NCI-H128 (cell line): ENCODE data around the gene CDC6.

Experiments
- DNase-seq: peaks from one replicate; lab custom pipeline; 2025; ENCODE audit not compliant: unreplicated experiment; lab: John Stamatoyannopoulos, UW

Gene CDC6

DNA sequence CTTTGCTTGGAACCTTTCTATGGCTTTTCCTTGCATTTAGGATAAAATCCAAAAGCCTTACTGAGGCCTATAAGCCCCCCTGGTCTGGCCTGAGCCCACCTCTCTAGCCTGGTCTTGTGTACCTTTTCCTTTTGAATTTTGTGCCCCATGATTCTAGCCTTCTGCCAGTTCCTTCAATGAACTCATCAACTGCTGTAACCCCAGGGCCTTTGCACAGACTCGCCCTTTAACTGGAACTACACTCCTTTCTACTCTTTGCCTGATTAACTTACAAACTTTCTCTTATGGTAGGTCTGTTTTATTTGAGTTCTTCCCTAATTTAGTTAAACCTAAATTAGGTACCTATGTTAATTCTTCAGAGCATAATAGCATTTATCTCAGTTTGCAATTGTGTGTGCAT lies 52.6 kb downstream of the CDC6 start:
- no peak for DNase-seq

DNA sequence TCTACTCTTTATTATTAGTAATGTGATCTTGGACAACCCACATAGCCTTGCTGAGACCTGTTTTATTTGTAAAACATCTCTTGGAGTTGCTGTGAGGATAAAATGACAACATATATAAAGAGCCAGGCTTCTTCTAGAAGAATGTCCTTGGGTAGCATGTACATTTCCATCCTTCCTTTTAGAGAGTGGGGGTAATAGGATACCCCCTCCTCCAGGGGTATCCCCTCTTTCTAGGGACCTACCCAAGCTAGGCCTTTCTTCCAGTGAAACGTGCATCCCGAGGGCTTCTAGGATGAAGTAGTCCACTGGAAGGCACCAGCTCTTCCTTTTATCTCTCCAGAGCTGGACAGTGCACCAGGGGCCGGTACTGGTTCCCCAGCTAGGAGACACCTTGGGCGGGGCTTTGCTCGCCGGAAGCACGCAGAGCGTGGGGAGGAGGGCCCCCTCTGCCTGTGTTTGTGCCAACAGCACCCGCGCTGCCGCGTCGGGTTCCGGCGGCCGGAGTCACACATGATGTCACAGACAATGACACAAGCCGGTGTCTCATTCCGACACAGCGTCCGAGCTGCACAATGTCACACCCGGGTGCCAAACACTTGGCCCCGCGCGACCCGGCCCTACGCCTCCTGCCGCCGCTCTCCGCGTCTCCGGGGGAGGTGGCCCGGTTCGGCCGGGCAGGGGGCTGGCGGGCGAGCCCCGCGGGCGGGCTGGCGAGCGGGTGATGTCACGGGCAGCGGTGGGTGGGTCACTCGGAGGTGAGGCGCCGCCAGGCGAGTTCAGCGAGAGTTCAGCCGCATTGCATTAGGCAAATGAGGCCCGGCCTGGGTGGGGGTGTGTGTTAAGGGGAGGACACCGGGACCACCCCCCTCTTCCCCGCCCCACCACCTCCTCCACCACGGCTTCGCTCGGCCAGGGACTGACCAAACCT lies 53.5 kb downstream of the CDC6 start:
- no peak for DNase-seq

DNA sequence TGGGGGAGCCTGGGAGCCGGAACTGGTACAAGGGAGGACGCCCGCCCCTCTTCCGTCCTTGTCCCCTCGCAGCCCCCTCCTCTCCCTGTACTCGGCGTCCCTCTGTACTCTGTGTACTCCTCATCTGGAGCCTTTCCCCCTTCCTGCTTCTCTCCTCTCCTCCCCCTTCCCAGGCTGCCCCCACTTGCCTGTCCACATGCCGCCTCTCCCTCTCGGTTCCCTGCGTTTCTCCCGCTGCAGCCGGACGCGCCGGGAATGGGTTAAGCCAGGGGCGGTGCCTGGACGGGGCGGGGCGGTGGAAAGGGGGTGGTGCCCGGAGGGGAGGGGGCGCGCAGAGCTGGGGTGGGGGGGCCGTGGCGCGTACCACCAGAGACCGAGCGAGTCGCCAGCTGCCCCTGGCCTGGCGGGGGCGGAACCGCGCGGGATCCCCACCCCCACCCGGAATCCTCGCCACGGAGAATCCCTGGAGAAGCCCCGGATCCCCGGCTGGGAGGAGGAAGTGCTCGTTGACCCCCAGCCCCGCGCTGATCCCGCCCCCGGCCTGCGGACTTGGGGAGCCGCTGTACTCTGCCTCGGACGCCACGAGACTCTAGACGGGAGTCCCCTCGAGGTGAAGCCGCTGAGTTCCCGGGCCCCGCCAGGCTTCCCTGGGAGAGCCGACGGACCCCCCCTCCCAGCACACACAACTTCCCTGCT lies 54.3 kb downstream of the CDC6 start:
- no peak for DNase-seq

DNA sequence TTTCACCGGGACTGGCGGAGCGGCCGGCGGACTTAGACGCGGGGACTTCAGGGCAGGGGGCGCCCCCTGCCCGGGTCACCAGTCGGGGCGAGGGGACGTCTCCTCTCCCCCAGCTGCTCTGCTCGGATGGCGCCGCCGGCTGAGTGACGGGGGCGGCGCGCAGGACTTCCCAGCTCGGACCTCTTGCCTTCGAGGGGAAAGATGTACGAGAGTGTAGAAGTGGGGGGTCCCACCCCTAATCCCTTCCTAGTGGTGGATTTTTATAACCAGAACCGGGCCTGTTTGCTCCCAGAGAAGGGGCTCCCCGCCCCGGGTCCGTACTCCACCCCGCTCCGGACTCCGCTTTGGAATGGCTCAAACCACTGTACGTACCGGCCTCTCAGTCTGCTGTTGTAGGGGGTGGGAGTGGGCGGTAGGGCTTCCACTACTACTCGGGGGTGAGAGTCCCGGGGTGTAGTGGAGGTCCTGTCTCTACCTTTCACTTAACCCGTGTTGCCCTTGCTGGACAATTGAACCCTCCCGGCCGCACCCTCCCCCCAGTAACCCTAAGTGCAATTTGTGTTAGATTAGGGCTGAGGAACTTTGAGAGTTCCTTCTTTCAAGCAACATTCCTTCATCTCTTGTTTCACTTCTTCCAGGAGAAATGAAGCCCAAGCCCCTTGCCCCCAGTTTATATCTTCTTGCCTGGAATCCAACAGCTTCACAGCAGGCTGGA lies 55.0 kb downstream of the CDC6 start:
- DNase-seq: no peak

DNA sequence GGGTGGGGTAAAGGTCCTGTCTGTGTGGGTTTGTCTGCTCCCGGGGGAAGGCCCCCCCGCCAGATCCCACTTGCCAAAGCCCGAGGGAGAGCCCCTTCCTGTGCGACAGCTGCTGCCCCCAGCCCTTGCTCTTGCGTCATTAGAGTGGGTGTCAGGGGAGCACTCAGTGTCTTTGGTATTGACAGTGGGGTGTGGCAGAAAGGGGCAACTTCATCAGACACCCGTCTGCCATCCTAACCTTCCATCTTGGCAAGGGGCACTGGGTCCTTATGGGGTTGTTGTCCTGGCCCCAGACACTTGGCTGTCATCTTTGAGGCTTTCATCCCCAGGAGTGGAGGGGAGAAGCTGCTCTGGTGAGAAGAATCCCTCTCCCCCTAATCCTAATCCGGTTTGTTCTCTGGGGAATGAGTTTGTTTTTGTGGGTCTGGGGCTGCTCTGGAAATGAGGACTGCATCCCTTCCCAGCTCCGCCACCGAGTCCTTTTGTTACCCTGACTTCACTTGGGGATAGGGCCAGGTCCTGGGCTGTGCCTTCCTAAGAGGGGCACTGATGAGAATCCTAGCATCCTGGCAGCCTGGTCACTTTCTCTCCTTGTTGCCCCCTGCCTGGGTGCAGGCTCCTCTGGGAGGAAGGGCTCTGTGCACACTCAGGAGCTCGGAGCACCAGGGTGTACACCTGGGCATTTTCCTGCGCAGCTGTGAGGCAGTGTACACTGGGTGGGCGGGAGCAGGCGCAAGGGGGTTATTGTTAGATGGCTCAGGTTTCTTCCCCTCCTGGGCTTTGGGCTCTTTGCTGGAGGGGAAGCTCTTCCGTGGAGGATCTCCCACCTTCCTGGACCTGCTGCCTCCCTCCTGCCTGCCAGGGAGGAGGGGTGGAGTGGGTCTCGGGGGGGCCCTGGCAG lies 55.8 kb downstream of the CDC6 start:
- no peak for DNase-seq

DNA sequence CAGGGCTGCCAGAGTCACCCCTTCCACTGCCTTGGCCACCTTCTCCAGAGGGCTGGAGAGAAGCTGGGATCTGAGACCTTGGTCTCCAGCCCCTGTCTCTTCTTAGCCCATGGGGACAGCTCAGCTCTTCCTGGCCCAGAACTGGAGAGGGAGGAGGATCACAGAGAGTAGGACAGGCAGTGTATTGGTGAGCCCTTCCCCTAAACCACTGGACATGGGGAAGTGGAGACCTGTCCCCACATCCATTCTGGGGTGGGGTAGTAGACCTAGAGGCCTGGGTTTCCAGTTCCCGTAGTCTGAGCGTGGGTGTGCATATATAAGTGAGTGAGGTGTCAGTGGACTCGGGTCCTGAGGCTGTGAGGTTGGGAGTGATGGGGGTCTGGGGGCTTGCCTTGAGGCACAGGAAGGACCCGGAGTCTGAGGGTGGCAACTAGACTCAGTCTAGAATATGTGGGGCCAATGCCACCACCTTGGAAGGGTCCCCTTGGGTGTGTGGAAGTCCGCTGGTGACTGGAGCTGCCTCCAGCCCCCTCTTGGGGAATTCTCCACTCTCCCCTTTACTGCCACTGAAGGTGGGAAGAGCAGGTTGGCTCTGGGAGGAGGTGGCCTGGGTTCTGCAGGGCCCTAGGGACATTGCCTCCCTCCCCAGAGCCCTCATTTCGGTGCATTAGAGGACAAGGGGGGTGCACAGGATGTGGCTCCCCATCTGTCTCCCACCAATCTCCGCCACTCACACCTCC lies 56.9 kb downstream of the CDC6 start:
- no peak for DNase-seq

DNA sequence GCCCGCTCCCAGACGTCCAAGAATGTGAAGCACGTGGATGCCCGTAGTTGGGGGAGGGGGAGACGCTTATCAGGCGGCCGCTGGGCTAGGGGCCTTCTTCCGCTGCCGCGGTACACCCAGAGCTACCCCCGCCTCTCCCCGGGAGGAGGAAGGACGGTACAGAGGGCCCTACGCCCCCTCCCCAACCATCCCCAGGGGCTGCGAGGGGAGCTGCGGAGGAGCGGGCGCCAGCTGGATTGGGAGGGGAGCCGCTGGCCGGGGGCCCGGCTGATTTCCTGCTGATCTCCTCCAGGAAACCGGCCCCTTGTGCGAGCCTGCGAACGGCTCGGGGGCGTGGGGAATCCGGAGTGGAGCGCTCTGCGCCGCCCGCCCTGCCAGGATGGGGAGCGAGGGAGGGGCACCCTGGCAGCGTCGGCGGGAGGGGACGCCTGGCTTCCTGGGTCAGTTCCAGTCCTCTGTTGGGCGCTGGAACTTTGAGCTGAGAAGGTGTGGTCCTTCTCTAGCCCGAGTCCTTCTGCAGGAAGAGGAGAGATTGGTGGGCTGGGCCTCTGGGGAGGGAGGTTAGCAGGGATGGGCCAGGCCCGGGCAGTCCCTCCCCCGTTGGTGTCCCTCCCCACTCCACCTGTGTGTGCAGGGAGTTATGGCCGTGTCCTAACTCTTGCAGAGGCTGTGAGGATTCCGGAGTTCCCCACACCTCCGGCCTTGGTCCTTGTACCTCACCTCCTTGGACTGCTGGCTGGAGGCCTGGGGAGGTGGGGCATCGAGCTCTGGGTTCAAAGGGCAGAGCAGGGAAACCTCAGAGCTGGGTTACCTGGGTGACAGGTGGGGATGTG lies 57.7 kb downstream of the CDC6 start:
- DNase-seq: no peak

DNA sequence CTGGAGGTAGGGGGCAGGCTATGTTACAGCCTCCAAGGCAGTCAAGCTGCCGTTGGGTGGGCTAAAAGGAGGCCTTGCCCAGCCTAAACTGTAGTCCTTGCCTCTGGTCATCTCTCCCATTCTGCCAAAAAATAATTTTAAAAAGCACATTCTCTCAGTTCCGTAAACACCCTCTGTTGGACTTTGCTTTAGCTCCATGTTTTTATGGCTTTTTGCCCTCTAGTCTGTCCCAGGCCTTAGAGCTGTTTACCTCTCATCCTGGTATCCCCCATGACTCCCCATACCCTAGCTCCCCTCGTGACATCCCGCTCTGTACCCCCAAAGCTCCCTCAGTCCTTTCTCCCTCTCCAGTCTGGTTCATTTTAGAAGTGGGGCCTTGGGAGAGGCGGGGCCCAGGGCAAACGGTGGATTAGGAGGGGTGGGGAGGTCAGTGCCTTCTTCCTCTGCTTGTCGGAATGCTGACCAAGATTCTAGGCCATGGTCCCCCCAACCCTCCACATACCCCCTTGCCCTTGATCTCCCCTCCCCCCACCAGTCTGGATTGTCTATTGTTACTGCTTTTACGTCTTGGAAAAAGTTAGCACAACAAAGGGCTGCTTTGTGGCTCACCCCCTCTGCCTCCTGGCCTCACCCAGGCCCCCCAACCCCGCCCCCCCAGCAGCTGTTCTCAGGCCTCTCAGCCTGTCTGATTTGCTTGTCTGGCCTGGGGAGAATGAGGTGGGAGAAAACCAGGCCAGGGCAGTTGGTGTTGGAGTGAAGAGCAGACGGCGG lies 58.5 kb downstream of the CDC6 start:
- no peak for DNase-seq

DNA sequence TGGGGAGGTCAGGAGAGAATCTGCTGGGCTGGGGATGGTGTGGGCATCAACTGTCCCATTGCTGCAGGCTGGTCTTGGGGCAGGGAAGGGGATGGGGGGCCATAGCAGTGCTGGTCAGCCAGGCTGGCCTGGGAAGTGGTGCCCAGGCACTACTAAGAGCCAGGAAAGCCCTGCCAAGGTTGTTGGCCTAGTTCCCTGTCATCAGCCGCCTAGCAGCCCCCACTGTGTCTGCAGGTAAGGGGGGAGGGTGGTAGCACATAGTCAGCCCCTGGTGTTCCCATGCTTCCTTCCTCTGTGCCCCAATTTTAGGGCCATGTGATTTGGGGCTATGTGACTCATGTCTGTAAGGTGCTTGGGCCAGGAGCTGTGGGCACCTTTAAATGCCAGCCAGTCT lies 59.1 kb downstream of the CDC6 start:
- no peak for DNase-seq

DNA sequence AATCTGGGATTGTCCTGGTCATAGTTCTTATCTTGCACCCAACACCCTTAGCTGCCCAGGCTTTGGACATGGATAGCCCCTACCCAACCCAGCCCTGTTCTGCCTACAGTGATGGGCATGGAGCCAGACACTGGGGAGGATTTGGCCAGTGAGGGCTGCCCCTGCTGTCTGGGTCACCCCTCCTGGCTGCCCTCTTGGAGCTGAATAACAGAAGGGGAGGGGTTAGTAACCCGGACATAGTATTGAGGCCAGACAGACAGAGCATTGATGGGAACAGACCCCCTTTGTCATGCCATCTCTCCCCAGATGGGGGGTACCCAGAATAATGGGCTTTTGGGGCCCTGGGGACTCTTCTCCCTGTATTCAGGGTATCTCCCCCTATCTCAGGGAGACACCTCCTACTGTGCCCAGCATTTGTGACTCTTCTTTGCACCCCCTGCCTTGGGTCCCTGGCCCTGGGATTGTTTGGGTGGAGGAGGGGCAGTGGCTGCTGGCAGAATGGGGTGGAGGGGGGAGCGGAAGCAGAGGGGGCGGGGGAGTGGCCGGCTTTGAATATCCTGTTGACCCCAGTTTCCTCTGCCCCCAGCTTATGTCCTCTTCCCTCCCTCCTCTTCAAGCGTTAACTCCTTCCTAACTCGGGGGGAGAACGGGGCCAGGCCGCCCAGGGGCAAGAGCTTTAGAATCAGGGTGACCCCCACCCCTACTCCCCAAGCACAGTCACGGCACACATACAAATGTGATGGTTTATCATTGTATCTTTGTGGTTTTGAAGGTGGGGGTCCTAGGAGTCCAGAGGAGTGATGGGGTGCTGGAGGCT lies 59.8 kb downstream of the CDC6 start:
- DNase-seq: no peak

DNA sequence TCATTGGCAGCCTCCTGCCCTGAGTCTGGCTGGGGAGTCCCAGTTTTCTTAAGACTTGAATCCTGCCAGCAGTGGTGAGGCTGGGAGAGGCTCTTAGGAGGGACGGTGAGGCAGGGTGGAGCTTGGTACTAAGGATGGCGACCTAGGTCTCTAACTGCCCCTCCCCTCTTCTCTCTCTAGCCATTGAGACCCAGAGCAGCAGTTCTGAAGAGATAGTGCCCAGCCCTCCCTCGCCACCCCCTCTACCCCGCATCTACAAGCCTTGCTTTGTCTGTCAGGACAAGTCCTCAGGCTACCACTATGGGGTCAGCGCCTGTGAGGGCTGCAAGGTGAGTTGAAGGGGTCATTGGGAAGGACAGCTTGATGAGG lies 60.4 kb downstream of the CDC6 start:
- DNase-seq: no peak

DNA sequence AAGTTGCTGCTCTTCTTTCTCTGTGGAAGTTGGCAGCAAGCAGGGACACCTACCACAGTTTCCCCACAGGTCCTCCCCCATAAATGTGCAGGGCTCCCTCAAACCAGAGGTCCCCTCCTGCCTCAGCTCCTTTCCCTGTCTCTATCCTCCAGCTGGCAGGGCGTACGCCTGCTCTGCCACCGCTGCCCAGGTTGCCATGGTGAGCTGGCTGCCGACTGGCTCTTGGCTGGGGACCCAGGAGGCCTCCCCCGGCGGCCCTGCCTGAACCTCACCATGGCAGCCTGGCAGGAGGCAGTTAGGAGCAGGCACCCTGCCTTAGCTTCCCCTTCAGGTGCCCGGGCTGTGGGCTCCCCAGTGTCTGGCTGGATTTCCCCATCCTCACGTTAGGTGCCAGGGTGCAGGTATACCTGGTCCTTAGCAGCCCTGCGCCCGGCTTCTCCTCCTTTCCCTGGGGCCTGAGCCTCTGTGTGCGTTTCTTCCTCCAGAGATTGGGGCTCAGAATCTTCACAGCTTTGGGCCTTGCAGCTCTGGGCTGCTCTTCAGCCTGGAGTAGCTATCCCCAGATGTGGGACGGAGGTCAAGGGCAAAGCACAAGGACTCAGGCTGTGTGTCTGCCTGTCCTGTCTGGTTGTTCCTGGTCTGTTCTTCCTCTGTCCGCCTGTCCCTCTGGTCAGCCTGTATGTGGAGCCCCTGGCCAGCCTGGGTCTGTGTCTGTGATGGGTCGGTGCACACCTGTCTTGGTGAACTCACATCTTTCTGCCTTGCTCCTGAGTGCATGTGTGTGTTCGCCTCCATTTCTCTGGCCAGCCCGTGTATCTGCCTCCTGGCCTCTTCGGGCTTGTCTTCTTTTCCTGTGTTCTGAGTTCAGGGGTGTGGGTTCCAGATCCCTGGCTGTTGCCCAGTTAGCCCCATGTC lies 61.1 kb downstream of the CDC6 start:
- no peak for DNase-seq

DNA sequence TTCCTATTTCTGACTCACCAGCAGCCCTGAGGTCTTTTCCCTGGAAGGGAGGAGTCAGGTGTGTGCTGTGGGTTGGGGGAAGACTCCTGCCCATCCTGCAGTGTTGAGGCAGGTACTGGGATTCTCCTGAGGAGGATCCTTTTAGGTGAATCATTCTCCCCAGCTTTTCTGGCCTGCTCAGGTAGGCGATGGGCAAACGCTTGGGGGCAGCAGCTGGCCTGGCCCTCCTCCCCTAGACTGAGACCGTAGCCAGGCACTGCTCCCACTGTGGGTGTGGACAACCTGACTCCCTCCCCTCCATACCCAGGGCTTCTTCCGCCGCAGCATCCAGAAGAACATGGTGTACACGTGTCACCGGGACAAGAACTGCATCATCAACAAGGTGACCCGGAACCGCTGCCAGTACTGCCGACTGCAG lies 61.8 kb downstream of the CDC6 start:
- DNase-seq: no peak

DNA sequence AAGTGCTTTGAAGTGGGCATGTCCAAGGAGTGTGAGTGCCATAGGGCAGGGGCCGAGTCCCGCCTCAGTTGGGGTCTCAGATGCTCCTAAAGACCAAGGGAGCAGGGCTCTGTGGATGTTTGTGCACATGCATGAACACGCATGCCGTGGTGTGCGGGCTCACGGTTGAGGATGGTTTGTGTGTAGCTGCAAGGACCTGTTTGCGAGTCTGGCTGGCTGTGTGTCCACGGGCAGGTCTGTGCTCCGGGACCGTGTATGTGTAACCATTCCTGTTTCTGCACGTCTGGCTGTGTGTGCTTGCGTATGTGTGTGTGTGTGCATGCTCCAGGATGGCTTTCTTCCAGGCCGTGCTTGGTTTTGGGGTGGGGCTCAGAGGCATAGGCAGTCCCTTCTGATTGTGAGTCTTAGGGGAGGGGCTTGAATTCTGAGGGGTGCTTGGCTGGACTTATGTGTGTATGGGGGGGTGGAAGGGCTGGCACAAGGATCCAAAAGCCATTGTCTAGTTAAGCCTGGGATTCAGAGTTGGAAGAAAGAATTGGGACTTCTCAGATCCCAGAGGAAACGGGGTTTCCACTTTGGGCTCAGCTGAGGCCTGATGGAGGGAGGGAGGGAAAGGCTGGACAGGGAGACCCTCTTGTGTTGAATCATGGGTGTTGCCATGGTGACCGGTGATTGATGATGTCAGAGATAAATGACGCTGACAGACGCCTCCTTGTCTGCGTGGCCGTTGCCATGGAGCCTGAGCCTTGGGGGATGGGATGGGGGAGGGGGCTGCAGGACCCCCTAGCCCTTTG lies 62.4 kb downstream of the CDC6 start:
- DNase-seq: no peak

DNA sequence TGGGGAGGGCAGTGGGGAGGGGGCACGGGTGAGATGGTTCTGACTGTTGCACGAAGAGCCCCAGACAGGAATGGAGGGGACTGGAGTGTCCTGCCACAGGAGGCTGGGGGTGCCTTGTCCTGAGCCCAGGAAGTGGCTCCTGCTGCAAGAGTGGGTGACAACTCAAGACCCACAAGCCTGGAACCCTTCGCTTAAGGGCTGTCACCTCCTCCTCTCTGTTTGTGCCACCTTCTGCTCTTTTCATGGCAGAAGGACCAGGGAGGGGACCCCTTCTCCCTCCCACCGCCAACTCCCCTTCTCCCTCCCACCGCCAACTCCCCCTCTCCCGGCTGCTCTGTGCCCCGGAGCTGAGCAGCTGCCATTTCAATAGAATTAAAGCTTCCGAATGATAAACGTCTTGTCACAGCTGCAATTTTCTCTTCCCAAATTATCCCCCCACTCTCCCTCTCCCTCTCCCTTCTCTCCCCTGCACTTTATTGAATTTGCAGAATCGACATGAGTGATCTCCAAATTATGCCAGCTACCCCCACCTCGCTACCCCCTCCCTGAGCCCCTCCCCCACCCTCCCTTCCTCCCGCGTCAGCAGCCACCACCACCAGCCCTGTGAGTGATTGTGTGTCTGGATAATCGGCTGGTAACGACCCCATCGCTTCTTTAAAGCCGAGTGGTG lies 63.1 kb downstream of the CDC6 start:
- no peak for DNase-seq
